Measurements from ENCODE around the gene EPAS1. TPM values are rescaled to one million over a fixed set of nuclear protein-coding genes. Genes with fewer than 3 reads are reported as not detected.

Gene EPAS1
- total and polyA plus RNA-seq, 2 of the 8 experiments (the other 6 are each of a cell fraction or from before 2014, with no cell fraction given), result 2.0 to 4.9 TPM

DNA sequence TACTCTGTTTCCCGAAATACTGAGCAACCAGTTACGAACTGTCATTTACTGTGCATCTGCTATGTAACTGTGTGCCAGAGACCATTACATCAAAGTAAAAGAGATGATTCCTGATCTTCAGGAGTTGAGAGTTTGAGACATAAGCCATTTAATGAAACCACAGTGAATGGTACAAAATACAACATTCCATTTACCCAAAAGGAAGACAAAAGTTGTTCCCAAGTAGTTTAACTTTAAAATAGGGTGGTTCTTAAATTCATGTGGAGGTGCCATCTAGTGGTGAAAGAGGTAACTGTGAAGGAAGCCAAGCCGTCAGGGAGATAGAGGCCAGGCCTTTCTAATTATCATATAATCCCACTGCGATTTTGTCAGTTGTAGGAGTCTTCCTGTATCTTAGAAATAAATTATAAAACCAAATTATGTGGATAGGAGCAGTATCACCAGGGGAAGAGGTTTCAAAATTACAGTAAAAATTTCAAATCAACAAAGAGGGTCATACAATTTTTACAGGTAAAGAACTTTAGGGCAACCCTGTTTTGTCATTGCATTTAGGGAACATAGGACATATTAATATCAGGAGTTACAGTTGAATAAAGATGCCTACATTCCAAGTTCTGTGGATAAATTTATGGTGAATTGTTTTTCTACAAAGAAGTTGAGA is 67.7 kb downstream of the EPAS1 start:
- Histone ChIP-seq H3K23me2 (ENCODE audit: low read depth, low read length) (no peaks in the 10 kb centered on the region), H2BK5ac (ENCODE audit: low read depth, low read length) (no peak overlapping the region), H4K8ac (ENCODE audit: extremely low read depth, insufficient read depth, low read length) (no peak overlapping the region), H3K4me3 (ENCODE audit: extremely low read depth in 1 of 4, insufficient read depth in 2 of 4, low read depth in 3 of 4, low read length in 4 of 4) (no peak overlapping the region), H3K9ac (replicated peaks in 1 of 4; ENCODE audit: extremely low read depth in 1 of 4, low read depth in 3 of 4, low read length in 3 of 4) (no peak overlapping the region), H2BK20ac (ENCODE audit: low read length) (no peak overlapping the region), H2BK120ac (replicated peaks; ENCODE audit: low read depth, low read length) (no peak overlapping the region), H3K4ac (replicated peaks; ENCODE audit: insufficient read length, low read depth, low read length) (no peak overlapping the region), H3K4me1 (replicated peaks in 1 of 4; ENCODE audit: control insufficient read depth in 3 of 4, insufficient read depth in 4 of 4, low read length in 3 of 4) (no peaks in the 10 kb centered on the region), H2BK12ac (ENCODE audit: low read depth, low read length) (no peak overlapping the region), H3K27ac (ENCODE audit: low read depth, low read length) (no peak overlapping the region), H2BK15ac (ENCODE audit: low read length) (no peak overlapping the region), H3K9me3 (ENCODE audit: insufficient read depth in 2 of 2, low read depth in 1 of 2, low read length in 1 of 2) (peaks cover 0 to 3% of the 10 kb centered on the region in 2 experiments; a peak in 1 of 4 replicates), H3K36me3 (ENCODE audit: control insufficient read depth in 2 of 4, insufficient read depth in 4 of 4, low read length in 3 of 4) (no peaks in the 10 kb centered on the region), H3K4me2 (ENCODE audit: insufficient read depth in 1 of 2, low read depth in 2 of 2, low read length in 2 of 2) (no peak overlapping the region), H4K20me1 (replicated peaks in 1 of 2; ENCODE audit: control insufficient read depth in 1 of 2, insufficient read depth in 2 of 2, low read length in 2 of 2) (no peaks in the 10 kb centered on the region), H2AFZ (ENCODE audit: low read length) (no peak overlapping the region), H3K23ac (ENCODE audit: insufficient read length) (no peak overlapping the region), H3K79me2 (ENCODE audit: control insufficient read depth in 1 of 2, insufficient read depth in 2 of 2, low read length in 2 of 2) (no peaks in the 10 kb centered on the region), H4K91ac (replicated peaks; ENCODE audit: insufficient read length, low read length) (no peak overlapping the region), H3K14ac (ENCODE audit: insufficient read length) (no peak overlapping the region), H3K56ac (replicated peaks; ENCODE audit: insufficient read length, low read depth, low read length) (no peak overlapping the region), H2AK5ac (ENCODE audit: low read depth, low read length) (no peak overlapping the region), H3K18ac (ENCODE audit: extremely low read depth, low read length) (no peak overlapping the region), H4K5ac (ENCODE audit: insufficient read length, low read depth, low read length) (no peak overlapping the region), H3K79me1 (ENCODE audit: low read depth, low read length) (no peaks in the 10 kb centered on the region), H3K27me3 (replicated peaks in 1 of 4; ENCODE audit: control insufficient read depth in 3 of 4, extremely low read depth in 1 of 4, insufficient read depth in 3 of 4, low read length in 3 of 4) (no peaks in the 10 kb centered on the region)
- ChIA-PET CTCF (ENCODE audit: partially characterized antibody) (interaction anchor here (1.0 to 5.8 kb wide), 14 partner anchors 10 to 372 kb away, joined by 3 to 52 read pairs (median 6); no protein-coding TSS in a partner anchor), POLR2A (ENCODE audit: partially characterized antibody) (no interaction called here)
- FAIRE-seq (peak; percentile 84), DNase-seq (ENCODE audit: low read depth in 1 of 2, low spot score in 2 of 2) (no peak)
- 65% methylated on average over 4 of the region's 4 CpGs; no CpG with 5 or more reads in 1 of the 2 experiments for WGBS, 2 experiments (ENCODE audit: extremely low coverage in 1 of 2, insufficient coverage in 1 of 2, insufficient read length in 1 of 2, insufficient replicate concordance in 2 of 2, low coverage in 1 of 2, low lambda C conversion rate in 2 of 2, missing lambda C conversion rate in 1 of 2)
- TF ChIP-seq SRF (IDR thresholded peaks at IDR 0.05; ENCODE audit: low read depth, low read length), result no peak
- TF ChIP-seq, protein P1, sequence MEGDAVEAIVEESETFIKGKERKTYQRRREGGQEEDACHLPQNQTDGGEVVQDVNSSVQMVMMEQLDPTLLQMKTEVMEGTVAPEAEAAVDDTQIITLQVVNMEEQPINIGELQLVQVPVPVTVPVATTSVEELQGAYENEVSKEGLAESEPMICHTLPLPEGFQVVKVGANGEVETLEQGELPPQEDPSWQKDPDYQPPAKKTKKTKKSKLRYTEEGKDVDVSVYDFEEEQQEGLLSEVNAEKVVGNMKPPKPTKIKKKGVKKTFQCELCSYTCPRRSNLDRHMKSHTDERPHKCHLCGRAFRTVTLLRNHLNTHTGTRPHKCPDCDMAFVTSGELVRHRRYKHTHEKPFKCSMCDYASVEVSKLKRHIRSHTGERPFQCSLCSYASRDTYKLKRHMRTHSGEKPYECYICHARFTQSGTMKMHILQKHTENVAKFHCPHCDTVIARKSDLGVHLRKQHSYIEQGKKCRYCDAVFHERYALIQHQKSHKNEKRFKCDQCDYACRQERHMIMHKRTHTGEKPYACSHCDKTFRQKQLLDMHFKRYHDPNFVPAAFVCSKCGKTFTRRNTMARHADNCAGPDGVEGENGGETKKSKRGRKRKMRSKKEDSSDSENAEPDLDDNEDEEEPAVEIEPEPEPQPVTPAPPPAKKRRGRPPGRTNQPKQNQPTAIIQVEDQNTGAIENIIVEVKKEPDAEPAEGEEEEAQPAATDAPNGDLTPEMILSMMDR (IDR thresholded peaks at IDR 0.05; ENCODE audit: control extremely low read depth in 1 of 3, insufficient read depth in 1 of 3, low read depth in 1 of 3, low read length in 3 of 3), result peak in 2 of 3 experiments; percentile 67 to 77; a peak in 3 of 4 replicates
- TF ChIP-seq SIN3A (conservative IDR thresholded peaks at IDR 0.05 in 1 of 2, IDR thresholded peaks at IDR 0.05 in 1 of 2; ENCODE audit: low read depth in 1 of 2, low read length in 2 of 2), result no peak
- peak; percentile 72 to 77 for TF ChIP-seq RAD21 (IDR thresholded peaks at IDR 0.05 in 1 of 2, conservative IDR thresholded peaks at IDR 0.05 in 1 of 2; ENCODE audit: low read depth in 2 of 2, low read length in 2 of 2)
